Stomach (tissue), 9 donors: ENCODE results near the gene ZNF541. TPM values are rescaled to one million over a fixed set of nuclear protein-coding genes. Genes with fewer than 3 reads are reported as not detected.

Experiments
- DNase-seq, 2 donors: peaks; one replicate each; pipeline versions ENCODE4 v3.0.0 to v3.0.0-alpha.2; 2013 to 2019
- H3K27ac ChIP-seq, 5 donors: fragments of 200-600 bp in 4 of 5; sonication (generic) in 4 of 5; one replicate each; pipeline ENCODE4 v1.5.1; 2013 to 2019; ENCODE audit warnings: mild to moderate bottlenecking in 1 of 5, moderate library complexity in 1 of 5
- H3K27me3 ChIP-seq, 3 donors: fragments of 200-600 bp; sonication (generic); one replicate each; pipeline ENCODE4 v1.5.1; 2017 to 2019; ENCODE audit warnings: mixed run types in 1 of 3
- H3K36me3 ChIP-seq, 4 donors: fragments of 200-600 bp; sonication (generic); 1 replicate in 3 of 4; 2 replicates in 1 of 4; pipeline ENCODE4 v1.5.1; 2016 to 2019
- H3K4me1 ChIP-seq, 4 donors: fragments of 200-600 bp; sonication (generic); one replicate each; pipeline ENCODE4 v1.5.1; 2016 to 2019
- H3K4me3 ChIP-seq, 4 donors: fragments of 200-600 bp; sonication (generic) in 3 of 4; one replicate each; pipeline ENCODE4 v1.5.1; 2016 to 2019; ENCODE audit warnings: mild to moderate bottlenecking in 1 of 4
- H3K9me3 ChIP-seq, 4 donors: fragments of 200-600 bp; sonication (generic); one replicate each; pipeline ENCODE4 v1.5.1; 2016 to 2019
- EP300 ChIP-seq: sonication (generic); formaldehyde crosslinking; IDR thresholded peaks from one replicate; pipeline ENCODE4 v1.6.1; 2017; ENCODE audit warnings: antibody characterized with exemption
- POLR2A ChIP-seq, 4 donors: fragments of 450-650 bp; IDR thresholded peaks; one replicate each; pipeline ENCODE4 v1.6.1; 2016; ENCODE audit warnings: antibody characterized with exemption in 4 of 4, control low read depth in 2 of 4, mild to moderate bottlenecking in 1 of 4, moderate library complexity in 1 of 4
- POLR2AphosphoS5 ChIP-seq, 3 donors: sonication (generic); formaldehyde crosslinking; IDR thresholded peaks; one replicate each; pipeline ENCODE4 v1.6.1; 2016; ENCODE audit warnings: antibody characterized with exemption in 3 of 3
- WGBS, 5 donors: extraction: QIAGEN DNeasy Blood & Tissue Kit in 3 of 5; methylation state at CpG; one replicate each; pipeline versions ENCODE4 v1.1.5 to v1.1.7; 2013 to 2018; 5-methylcytosine and 5-hydroxymethylcytosine counted together
- intact Hi-C: fragments of 100-400 bp; cut with DNase I; formaldehyde crosslinking; loops from one replicate; pipeline ENCODE4 v1.15.1; 2023; ENCODE audit warnings: low total_unique reads
- polyA plus RNA-seq, 3 donors: library from polyadenylated mRNA; stranded (reverse); fragments of 200-250 nt; gene quantifications; one replicate each; pipeline ENCODE4 v1.2.3, GENCODE V29; 2013
- total RNA-seq, 5 donors: library from RNA; depleted of rRNA; stranded (reverse); fragments of >200 nt; gene quantifications; one replicate each; pipeline versions ENCODE4 v1.1.0 to v1.2.3, GENCODE V29; 2014 to 2016
- TF ChIP-seq, protein P1 (sequence below), 7 experiments: fragments of 450-650 bp in 4 of 7; fragments of 200-600 bp in 3 of 7; sonication (generic) in 3 of 7; IDR thresholded peaks; one replicate each; pipeline ENCODE4 v1.5.1; 2016 to 2019; ENCODE audit warnings: antibody characterized with exemption in 7 of 7, control low read depth in 2 of 7, mild to moderate bottlenecking in 1 of 7
- donor health status: healthy with polysubstance abuse.
- donor health status: Bipolar disorder and iron deficiency.
- donor health status: healthy.

ZNF541 gene
- total and polyA plus RNA-seq, 8 donors, result 0.08 to 0.19 (median 0.18) TPM; not detected in 5

DNA sequence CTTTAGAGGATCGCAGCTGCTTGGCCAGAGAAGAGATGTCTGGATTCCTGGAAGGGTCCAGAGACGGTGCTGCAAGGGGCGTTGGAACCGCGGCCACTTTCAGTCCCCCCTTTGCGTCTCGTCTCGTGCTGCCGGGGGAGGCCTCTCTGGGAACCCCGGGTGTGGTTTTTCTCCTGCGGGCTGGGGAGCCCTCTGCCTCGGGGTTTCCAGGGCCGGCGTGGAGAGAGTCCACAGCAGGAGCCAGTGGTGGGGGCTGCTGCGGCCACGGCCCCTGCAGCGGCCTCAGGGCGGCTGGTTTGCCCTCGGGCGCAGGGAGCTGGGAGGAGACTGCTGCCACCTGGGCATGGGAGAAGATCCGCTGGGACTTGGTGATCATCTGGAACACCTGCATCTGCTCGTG is 28.5 kb downstream of the ZNF541 start:
- Histone ChIP-seq H3K4me3 (no peak overlapping the region), H3K27me3 (peaks cover 5 to 43% (median 19%) of the 10 kb centered on the region in 3 donors), H3K27ac (no peak overlapping the region), H3K36me3 (no peaks in the 10 kb centered on the region), H3K9me3 (no peaks in the 10 kb centered on the region), H3K4me1 (peaks cover 7 to 18% (median 10%) of the 10 kb centered on the region in 4 donors)
- intact Hi-C loops, result no loop called here
- 85 to 89% (median 87%) methylated on average over 17 to 22 of the region's 22 CpGs for WGBS, 5 donors
- no peak for TF ChIP-seq POLR2AphosphoS5 (IDR thresholded peaks at IDR 0.05)
- no peak for TF ChIP-seq EP300
- TF ChIP-seq POLR2A (IDR thresholded peaks at IDR 0.05), result no peak
- TF ChIP-seq, protein P1, sequence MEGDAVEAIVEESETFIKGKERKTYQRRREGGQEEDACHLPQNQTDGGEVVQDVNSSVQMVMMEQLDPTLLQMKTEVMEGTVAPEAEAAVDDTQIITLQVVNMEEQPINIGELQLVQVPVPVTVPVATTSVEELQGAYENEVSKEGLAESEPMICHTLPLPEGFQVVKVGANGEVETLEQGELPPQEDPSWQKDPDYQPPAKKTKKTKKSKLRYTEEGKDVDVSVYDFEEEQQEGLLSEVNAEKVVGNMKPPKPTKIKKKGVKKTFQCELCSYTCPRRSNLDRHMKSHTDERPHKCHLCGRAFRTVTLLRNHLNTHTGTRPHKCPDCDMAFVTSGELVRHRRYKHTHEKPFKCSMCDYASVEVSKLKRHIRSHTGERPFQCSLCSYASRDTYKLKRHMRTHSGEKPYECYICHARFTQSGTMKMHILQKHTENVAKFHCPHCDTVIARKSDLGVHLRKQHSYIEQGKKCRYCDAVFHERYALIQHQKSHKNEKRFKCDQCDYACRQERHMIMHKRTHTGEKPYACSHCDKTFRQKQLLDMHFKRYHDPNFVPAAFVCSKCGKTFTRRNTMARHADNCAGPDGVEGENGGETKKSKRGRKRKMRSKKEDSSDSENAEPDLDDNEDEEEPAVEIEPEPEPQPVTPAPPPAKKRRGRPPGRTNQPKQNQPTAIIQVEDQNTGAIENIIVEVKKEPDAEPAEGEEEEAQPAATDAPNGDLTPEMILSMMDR (IDR thresholded peaks at IDR 0.05), result no peak
- no peak for DNase-seq

DNA sequence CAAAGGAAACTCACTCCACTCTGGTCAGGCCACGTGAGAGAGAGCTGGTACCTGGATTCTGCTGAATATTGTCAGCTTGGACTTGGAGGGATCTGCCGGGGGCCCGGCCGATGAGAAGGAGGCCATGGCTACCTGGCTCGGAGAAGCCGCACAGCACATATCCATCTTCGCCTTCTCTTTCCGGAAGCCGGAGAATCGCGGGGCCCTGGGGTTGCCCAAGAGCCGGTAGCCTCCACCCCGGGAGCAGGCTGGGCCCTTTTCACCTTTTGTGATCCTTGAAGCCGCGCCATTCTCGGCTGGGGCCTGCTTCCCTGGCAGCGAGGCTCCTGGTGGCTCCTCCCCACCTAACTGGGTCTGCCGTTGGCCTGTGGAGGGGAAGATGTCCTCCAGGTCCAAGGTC is 28.9 kb downstream of the ZNF541 start:
- no peak overlapping the region for H3K27ac ChIP-seq
- H3K36me3 ChIP-seq, result no peaks in the 10 kb centered on the region
- peaks cover 7 to 18% (median 10%) of the 10 kb centered on the region in 4 donors for H3K4me1 ChIP-seq
- H3K27me3 ChIP-seq, result peaks cover 5 to 43% (median 19%) of the 10 kb centered on the region in 3 donors
- intact Hi-C loops, result no loop called here
- TF ChIP-seq POLR2AphosphoS5 (IDR thresholded peaks at IDR 0.05), result no peak
- TF ChIP-seq, protein P1 (IDR thresholded peaks at IDR 0.05), result no peak
- no peak for TF ChIP-seq EP300
- no peak for TF ChIP-seq POLR2A (IDR thresholded peaks at IDR 0.05)
- H3K4me3 ChIP-seq, result no peak overlapping the region
- WGBS, 5 donors, result 87 to 92% (median 88%) methylated on average over 17 to 18 of the region's 18 CpGs
- H3K9me3 ChIP-seq, result no peaks in the 10 kb centered on the region
- no peak for DNase-seq

- no peak overlapping the region for H3K4me3 ChIP-seq
- H3K36me3 ChIP-seq, result no peaks in the 10 kb centered on the region
- peak in 1 of 3 donors; percentile 52 for TF ChIP-seq POLR2AphosphoS5 (IDR thresholded peaks at IDR 0.05)
- no peak for TF ChIP-seq POLR2A (IDR thresholded peaks at IDR 0.05)
- H3K27me3 ChIP-seq, result peaks cover 5 to 33% (median 19%) of the 10 kb centered on the region in 3 donors
- no peaks in the 10 kb centered on the region for H3K9me3 ChIP-seq
- H3K27ac ChIP-seq, result peak overlapping the region in 3 of 5 donors; percentile 48 to 81 (median 50)
- peaks cover 7 to 18% (median 10%) of the 10 kb centered on the region in 4 donors for H3K4me1 ChIP-seq
- peak in 1 of 2 donors; percentile 57 for DNase-seq
- 72 to 81% (median 77%) methylated on average over 9 of the region's 9 CpGs for WGBS, 5 donors
- intact Hi-C loops, result no loop called here
Observed at GRCh38 chr19:47542030-47542475, 30.9 kb downstream of the ZNF541 start.

GRCh38 chr19:47541518-47541917 is 31.4 kb downstream of the ZNF541 start:
- H3K36me3 ChIP-seq, result no peaks in the 10 kb centered on the region
- peak overlapping the region in 3 of 5 donors; percentile 48 to 81 (median 50) for H3K27ac ChIP-seq
- DNase-seq, result no peak
- no peaks in the 10 kb centered on the region for H3K9me3 ChIP-seq
- intact Hi-C loops, result no loop called here
- H3K4me3 ChIP-seq, result no peak overlapping the region
- peaks cover 5 to 28% (median 19%) of the 10 kb centered on the region in 3 donors for H3K27me3 ChIP-seq
- H3K4me1 ChIP-seq, result peaks cover 7 to 18% (median 10%) of the 10 kb centered on the region in 4 donors
- TF ChIP-seq, protein P1 (IDR thresholded peaks at IDR 0.05), result no peak
- no peak for TF ChIP-seq POLR2A (IDR thresholded peaks at IDR 0.05)
- TF ChIP-seq EP300, result no peak
- no peak for TF ChIP-seq POLR2AphosphoS5 (IDR thresholded peaks at IDR 0.05)
- 26 to 54% (median 44%) methylated on average over 6 of the region's 6 CpGs for WGBS, 5 donors

GRCh38 chr19:47540748-47541147 is 32.2 kb downstream of the ZNF541 start:
- H3K36me3 ChIP-seq, result no peaks in the 10 kb centered on the region
- intact Hi-C loops, result no loop called here
- peak overlapping the region in 1 of 5 donors; percentile 81 for H3K27ac ChIP-seq
- TF ChIP-seq, protein P1 (IDR thresholded peaks at IDR 0.05), result no peak
- no peak for TF ChIP-seq EP300
- no peak for TF ChIP-seq POLR2AphosphoS5 (IDR thresholded peaks at IDR 0.05)
- TF ChIP-seq POLR2A (IDR thresholded peaks at IDR 0.05), result no peak
- H3K4me1 ChIP-seq, result peaks cover 7 to 18% (median 10%) of the 10 kb centered on the region in 4 donors
- no peak overlapping the region for H3K4me3 ChIP-seq
- whole genome bisulfite sequencing, 5 donors, result 58 to 69% (median 60%) methylated on average over 4 of the region's 4 CpGs
- DNase-seq, result no peak
- no peaks in the 10 kb centered on the region for H3K9me3 ChIP-seq
- peaks cover 5 to 21% (median 18%) of the 10 kb centered on the region in 3 donors for H3K27me3 ChIP-seq
